Keratinocyte (primary cell): ENCODE measurements around the gene TMEM132D.

Experiments used
- CTCF ChIP-seq, 3 experiments: IDR thresholded peaks in 1 of 3; conservative IDR thresholded peaks in 1 of 3; optimal IDR thresholded peaks in 1 of 3; 2 replicates in 2 of 3; 3 replicates in 1 of 3; pipeline versions ENCODE3 to v1.5.1; 2011; ENCODE audit warnings: low read length in 3 of 3, mild to moderate bottlenecking in 3 of 3, moderate library complexity in 2 of 3, control low read depth in 1 of 3, inconsistent platforms in 1 of 3; ENCODE audit not compliant: insufficient read depth in 2 of 3; ENCODE audit errors: extremely low read depth in 1 of 3
- EZH2 ChIP-seq: IDR thresholded peaks from one replicate; pipeline ENCODE4 v1.6.1; 2012; ENCODE audit warnings: inconsistent platforms, mild to moderate bottlenecking, low read length, moderate library complexity

GRCh38 chr12:129863938-129864337, 39.9 kb downstream of the TMEM132D start:
- no peak for TF ChIP-seq CTCF (optimal IDR thresholded peaks at IDR 0.05 in 1 of 3, IDR thresholded peaks at IDR 0.05 in 1 of 3, conservative IDR thresholded peaks at IDR 0.05 in 1 of 3; ENCODE audit: extremely low read depth in 1 of 3, insufficient read depth in 2 of 3, low read length in 3 of 3)
- TF ChIP-seq EZH2: no peak
